Measurements from ENCODE around the gene NFKBIZ.

- TF ChIP-seq CTCF (conservative IDR thresholded peaks at IDR 0.05; ENCODE audit: low read depth, low read length) (no peak), EZH2 (IDR thresholded peaks at IDR 0.05; ENCODE audit: low read length, unreplicated experiment) (no peak)
Measured at GRCh38 chr3:101821503-101821902, 27.8 kb upstream of the NFKBIZ start.

Measured in PC-3 (cell line).